A673 (cell line): Measurements from ENCODE around the gene VAV2. TPM values are rescaled to one million over a fixed set of nuclear protein-coding genes. Genes with fewer than 3 reads are reported as not detected.

Experiments
- BruUV-seq: library from RNA; stranded (reverse); fragments of 400-500 nt; replicated peaks from 2 replicates; lab custom pipeline; 2021; lab: Mats Ljungman, UMichigan
- CTCF ChIA-PET: fragments of 300-600 bp; sonication (Branson Sonifier 250); formaldehyde crosslinking; loops from one replicate; lab custom pipeline; 2022; ENCODE audit warnings: antibody characterized with exemption; lab: Charles Lee
- POLR2A ChIA-PET: fragments of 300-600 bp; sonication (Branson Sonifier 250); formaldehyde crosslinking; loops from one replicate; lab custom pipeline; 2022; ENCODE audit warnings: antibody characterized with exemption; ENCODE audit not compliant: low non-redundant PET; lab: Charles Lee
- DNase-seq: peaks from one replicate; pipeline ENCODE4 v3.0.0-alpha.2; 2015; ENCODE audit warnings: low spot score
- H3K27ac ChIP-seq: fragments of 200-600 bp; sonication (generic); 2 replicates; pipeline ENCODE4 v1.5.1; 2016; ENCODE audit warnings: mixed run types, low read depth, mild to moderate bottlenecking, mixed read lengths, antibody characterized with exemption, low read length; ENCODE audit not compliant: poor library complexity, severe bottlenecking
- H3K27me3 ChIP-seq: fragments of 200-600 bp; sonication (generic); replicated peaks from 2 replicates; pipeline ENCODE4 v1.6.1; 2017; ENCODE audit warnings: mixed run types, low read depth, mild to moderate bottlenecking, mixed read lengths, antibody characterized with exemption, low read length; ENCODE audit not compliant: insufficient read depth, poor library complexity
- H3K36me3 ChIP-seq: fragments of 200-600 bp; sonication (generic); 2 replicates; pipeline ENCODE4 v1.6.1; 2016; ENCODE audit warnings: mixed run types, mild to moderate bottlenecking, mixed read lengths, antibody characterized with exemption, low read length; ENCODE audit not compliant: insufficient read depth, poor library complexity, severe bottlenecking
- H3K4me1 ChIP-seq: fragments of 200-600 bp; sonication (generic); 2 replicates; pipeline ENCODE4 v1.6.1; 2017; ENCODE audit warnings: mixed run types, mild to moderate bottlenecking, mixed read lengths, antibody characterized with exemption, low read length; ENCODE audit not compliant: insufficient read depth, poor library complexity, severe bottlenecking
- H3K4me3 ChIP-seq: fragments of 200-600 bp; sonication (generic); 2 replicates; pipeline ENCODE4 v1.5.1; 2016; ENCODE audit warnings: low read depth, mixed run types, mild to moderate bottlenecking, mixed read lengths, low read length; ENCODE audit not compliant: poor library complexity, severe bottlenecking
- H3K9me3 ChIP-seq: fragments of 200-600 bp; sonication (generic); 2 replicates; pipeline ENCODE4 v1.6.1; 2016; ENCODE audit warnings: mixed run types, low read depth, mild to moderate bottlenecking, mixed read lengths, antibody characterized with exemption, low read length; ENCODE audit not compliant: poor library complexity, severe bottlenecking
- EZH2 ChIP-seq: fragments of 200-600 bp; sonication (generic); IDR thresholded peaks from 2 replicates; pipeline ENCODE4 v1.6.1; 2017; ENCODE audit warnings: borderline replicate concordance, low read depth, mild to moderate bottlenecking, mixed read lengths, antibody characterized with exemption, low read length; ENCODE audit not compliant: poor library complexity, severe bottlenecking
- intact Hi-C: fragments of 100-400 bp; cut with micrococcal nuclease; formaldehyde crosslinking; loops from one replicate; pipeline ENCODE4 v1.10.0; 2022; ENCODE audit not compliant: unreplicated experiment
- total RNA-seq: library from RNA; stranded (reverse); gene quantifications from 2 replicates; pipeline ENCODE4 v1.2.3, GENCODE V29; 2021
- TF ChIP-seq, protein P1 (sequence below): fragments of 300-800, 200-600 bp; sonication (generic); conservative IDR thresholded peaks from 2 replicates; pipeline ENCODE4 v1.5.1; 2017; ENCODE audit warnings: low read depth, mild to moderate bottlenecking, antibody characterized with exemption, low read length, moderate library complexity, mixed read lengths

Gene VAV2
- total RNA-seq, 1 experiment from 2014 or later, result 16.4 TPM

GRCh38 chr9:133807818-133808217, 184.3 kb downstream of the VAV2 start:
- CTCF ChIA-PET, result no interaction called here
- BruUV-seq, result no TSS peak

GRCh38 chr9:133807037-133807436, 185.1 kb downstream of the VAV2 start:
- ChIA-PET POLR2A (no interaction called here), CTCF (no interaction called here)
- no TSS peak for BruUV-seq
- H3K4me3 ChIP-seq, result no peak overlapping the region
- H3K9me3 ChIP-seq, result no peaks in the 10 kb centered on the region
- H3K36me3 ChIP-seq, result no peaks in the 10 kb centered on the region
- no peaks in the 10 kb centered on the region for H3K4me1 ChIP-seq
- H3K27ac ChIP-seq, result no peak overlapping the region
- no peak for TF ChIP-seq EZH2
- TF ChIP-seq, protein P1, sequence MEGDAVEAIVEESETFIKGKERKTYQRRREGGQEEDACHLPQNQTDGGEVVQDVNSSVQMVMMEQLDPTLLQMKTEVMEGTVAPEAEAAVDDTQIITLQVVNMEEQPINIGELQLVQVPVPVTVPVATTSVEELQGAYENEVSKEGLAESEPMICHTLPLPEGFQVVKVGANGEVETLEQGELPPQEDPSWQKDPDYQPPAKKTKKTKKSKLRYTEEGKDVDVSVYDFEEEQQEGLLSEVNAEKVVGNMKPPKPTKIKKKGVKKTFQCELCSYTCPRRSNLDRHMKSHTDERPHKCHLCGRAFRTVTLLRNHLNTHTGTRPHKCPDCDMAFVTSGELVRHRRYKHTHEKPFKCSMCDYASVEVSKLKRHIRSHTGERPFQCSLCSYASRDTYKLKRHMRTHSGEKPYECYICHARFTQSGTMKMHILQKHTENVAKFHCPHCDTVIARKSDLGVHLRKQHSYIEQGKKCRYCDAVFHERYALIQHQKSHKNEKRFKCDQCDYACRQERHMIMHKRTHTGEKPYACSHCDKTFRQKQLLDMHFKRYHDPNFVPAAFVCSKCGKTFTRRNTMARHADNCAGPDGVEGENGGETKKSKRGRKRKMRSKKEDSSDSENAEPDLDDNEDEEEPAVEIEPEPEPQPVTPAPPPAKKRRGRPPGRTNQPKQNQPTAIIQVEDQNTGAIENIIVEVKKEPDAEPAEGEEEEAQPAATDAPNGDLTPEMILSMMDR, result no peak
- no peaks in the 10 kb centered on the region for H3K27me3 ChIP-seq
- DNase-seq, result no peak
- intact Hi-C loops, result no loop called here

More at GRCh38 chr9:133807818-133808217, 184.3 kb downstream of the VAV2 start:
- Histone ChIP-seq H3K9me3 (no peaks in the 10 kb centered on the region), H3K27ac (no peak overlapping the region), H3K4me1 (no peaks in the 10 kb centered on the region), H3K27me3 (no peaks in the 10 kb centered on the region), H3K4me3 (no peak overlapping the region), H3K36me3 (no peaks in the 10 kb centered on the region)
- no peak for DNase-seq
- TF ChIP-seq EZH2, result no peak
- TF ChIP-seq, protein P1, result no peak
- POLR2A ChIA-PET, result no interaction called here
- intact Hi-C loops, result no loop called here

- ChIA-PET POLR2A (no interaction called here), CTCF (no interaction called here)
- TF ChIP-seq, protein P1, result no peak
- TF ChIP-seq EZH2, result no peak
- no TSS peak for BruUV-seq
- Histone ChIP-seq H3K27ac (no peak overlapping the region), H3K4me1 (no peaks in the 10 kb centered on the region), H3K27me3 (no peaks in the 10 kb centered on the region), H3K9me3 (no peaks in the 10 kb centered on the region), H3K4me3 (no peak overlapping the region), H3K36me3 (no peaks in the 10 kb centered on the region)
- no peak for DNase-seq
- intact Hi-C loops, result no loop called here
Measured at GRCh38 chr9:133806623-133807010, 185.5 kb downstream of the VAV2 start.
